ENCODE data around the gene CDH7.

- TF ChIP-seq CTCF (IDR thresholded peaks at IDR 0.05; ENCODE audit: low read depth, low read length): no peak
- no peak for TF ChIP-seq EZH2phosphoT487 (IDR thresholded peaks at IDR 0.05; ENCODE audit: low read depth)
Measured at GRCh38 chr18:65869527-65869926, 118.7 kb downstream of the CDH7 start.
